RWPE1 (cell line): ENCODE measurements around the gene LRRC27.
A peak's percentile ranks its signal among the peaks of the same experiment; 100 is the strongest.

Source experiments
- CTCF ChIA-PET: fragments of 350-600 bp; sonication (Branson Sonifier 250); formaldehyde crosslinking; extraction: SDS; loops from one replicate; lab custom pipeline; 2021; lab: Yijun Ruan, JAX
- POLR2A ChIA-PET: fragments of 400-600 bp; formaldehyde crosslinking; extraction: SDS; loops from one replicate; lab custom pipeline; 2020; ENCODE audit warnings: antibody characterized with exemption; ENCODE audit not compliant: low non-redundant PET; lab: Yijun Ruan, JAX
- DNase-seq: peaks from one replicate; pipeline ENCODE4 v3.0.0; 2012; ENCODE audit warnings: low spot score
- H3K27ac ChIP-seq: fragments of 450-650 bp; 2 replicates; pipeline ENCODE4 v1.5.1; 2017
- CTCF ChIP-seq: fragments of 450-650 bp; conservative IDR thresholded peaks from 2 replicates; pipeline ENCODE4 v1.5.1; 2017; ENCODE audit warnings: low read depth, mild to moderate bottlenecking

LRRC27 gene

GRCh38 chr10:132421847-132422751 lies 90.1 kb downstream of the LRRC27 start:
- CTCF ChIA-PET: interaction anchor here (0.6 to 3.4 kb wide), 5 partner anchors 23 to 246 kb away, joined by 3 to 22 read pairs (median 4); no protein-coding TSS in a partner anchor
- POLR2A ChIA-PET: interaction anchor here (0.6 to 2.1 kb wide), 5 partner anchors 17 to 92 kb away, joined by 3 to 17 read pairs (median 3); partner anchors contain the start of gene PWWP2B
- no peak for TF ChIP-seq CTCF
- DNase-seq: no peak
- H3K27ac ChIP-seq: peak overlapping the region; percentile 91

- no peak for TF ChIP-seq CTCF
- DNase-seq: no peak
- ChIA-PET CTCF (interaction anchor here (0.5 to 3.4 kb wide), 5 partner anchors 24 to 147 kb away, joined by 3 to 22 read pairs (median 3); no protein-coding TSS in a partner anchor), POLR2A (no interaction called here)
- peak overlapping the region; percentile 91 for H3K27ac ChIP-seq
These were observed 91.2 kb downstream of the LRRC27 start for GRCh38 chr10:132422903-132423825.

- POLR2A ChIA-PET: interaction anchor here (1.2 kb wide), 1 partner anchor 11 kb away, joined by 3 read pairs; no protein-coding TSS in a partner anchor
- CTCF ChIA-PET: interaction anchor here (0.5 to 1.6 kb wide), 9 partner anchors 11 to 199 kb away, joined by 3 to 6 read pairs (median 4); no protein-coding TSS in a partner anchor
These were observed 92.2 kb downstream of the LRRC27 start for GRCh38 chr10:132423966-132424861.

DNA sequence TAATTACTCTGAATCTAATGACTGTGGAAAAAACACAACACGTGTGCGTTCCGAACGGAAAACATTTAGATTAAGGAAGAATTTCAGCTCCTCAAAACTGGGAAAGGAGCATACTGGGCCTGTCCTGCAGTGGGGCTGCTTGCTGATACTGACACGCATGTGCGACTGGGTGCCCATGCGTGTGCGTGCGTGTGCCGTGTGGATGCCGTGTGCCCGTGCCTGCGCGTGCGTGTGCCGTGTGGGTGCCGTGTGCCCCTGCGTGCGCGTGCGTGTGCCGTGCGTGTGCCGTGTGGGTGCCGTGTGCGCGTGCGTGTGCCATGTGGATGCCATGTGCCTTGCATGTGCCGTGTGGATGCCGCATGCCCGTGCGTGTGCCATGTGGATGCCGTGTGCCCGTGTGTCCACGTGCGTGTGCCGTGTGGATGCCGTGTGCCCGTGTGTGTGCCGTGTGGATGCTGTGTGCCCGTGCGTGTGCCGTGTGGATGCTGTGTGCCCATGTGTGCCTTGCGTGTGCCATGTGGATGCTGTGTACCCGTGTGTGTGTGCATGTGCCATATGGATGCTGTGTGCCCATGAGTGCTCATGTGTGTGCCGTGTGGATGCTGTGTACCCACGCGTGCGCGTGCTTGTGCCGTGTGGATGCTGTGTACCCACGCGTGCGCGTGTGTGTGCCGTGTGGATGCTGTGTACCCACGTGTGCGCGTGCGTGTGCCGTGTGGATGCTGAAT lies 93.2 kb downstream of the LRRC27 start:
- CTCF ChIA-PET: interaction anchor here (1.2 to 1.6 kb wide), 2 partner anchors 18 to 22 kb away, joined by 4 to 6 read pairs; no protein-coding TSS in a partner anchor
- peak overlapping the region; percentile 49; the same call in 1 of the 2 replicates for H3K27ac ChIP-seq
- no peak for DNase-seq
- no peak for TF ChIP-seq CTCF
- POLR2A ChIA-PET: interaction anchor here (1.2 kb wide), 1 partner anchor 12 kb away, joined by 3 read pairs; no protein-coding TSS in a partner anchor

More at GRCh38 chr10:132423966-132424861, 92.2 kb downstream of the LRRC27 start:
- H3K27ac ChIP-seq: peak overlapping the region; percentile 74
- no peak for TF ChIP-seq CTCF
- no peak for DNase-seq

GRCh38 chr10:132425757-132426155 lies 93.8 kb downstream of the LRRC27 start:
- POLR2A ChIA-PET: no interaction called here
- TF ChIP-seq CTCF: no peak
- DNase-seq: no peak
- CTCF ChIA-PET: interaction anchor here (0.6 kb wide), 1 partner anchor 1361 kb away, joined by 8 read pairs; no protein-coding TSS in a partner anchor
- H3K27ac ChIP-seq: peak overlapping the region; percentile 49; the same call in 1 of the 2 replicates
